ENCODE data around the gene CD160.
"Not testable (repeated sequence)": the region's sequence is repeated elsewhere in the genome, so short reads cannot be mapped to it uniquely, and the experiment has no call there.

CD160 gene, protein sequence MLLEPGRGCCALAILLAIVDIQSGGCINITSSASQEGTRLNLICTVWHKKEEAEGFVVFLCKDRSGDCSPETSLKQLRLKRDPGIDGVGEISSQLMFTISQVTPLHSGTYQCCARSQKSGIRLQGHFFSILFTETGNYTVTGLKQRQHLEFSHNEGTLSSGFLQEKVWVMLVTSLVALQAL

DNA sequence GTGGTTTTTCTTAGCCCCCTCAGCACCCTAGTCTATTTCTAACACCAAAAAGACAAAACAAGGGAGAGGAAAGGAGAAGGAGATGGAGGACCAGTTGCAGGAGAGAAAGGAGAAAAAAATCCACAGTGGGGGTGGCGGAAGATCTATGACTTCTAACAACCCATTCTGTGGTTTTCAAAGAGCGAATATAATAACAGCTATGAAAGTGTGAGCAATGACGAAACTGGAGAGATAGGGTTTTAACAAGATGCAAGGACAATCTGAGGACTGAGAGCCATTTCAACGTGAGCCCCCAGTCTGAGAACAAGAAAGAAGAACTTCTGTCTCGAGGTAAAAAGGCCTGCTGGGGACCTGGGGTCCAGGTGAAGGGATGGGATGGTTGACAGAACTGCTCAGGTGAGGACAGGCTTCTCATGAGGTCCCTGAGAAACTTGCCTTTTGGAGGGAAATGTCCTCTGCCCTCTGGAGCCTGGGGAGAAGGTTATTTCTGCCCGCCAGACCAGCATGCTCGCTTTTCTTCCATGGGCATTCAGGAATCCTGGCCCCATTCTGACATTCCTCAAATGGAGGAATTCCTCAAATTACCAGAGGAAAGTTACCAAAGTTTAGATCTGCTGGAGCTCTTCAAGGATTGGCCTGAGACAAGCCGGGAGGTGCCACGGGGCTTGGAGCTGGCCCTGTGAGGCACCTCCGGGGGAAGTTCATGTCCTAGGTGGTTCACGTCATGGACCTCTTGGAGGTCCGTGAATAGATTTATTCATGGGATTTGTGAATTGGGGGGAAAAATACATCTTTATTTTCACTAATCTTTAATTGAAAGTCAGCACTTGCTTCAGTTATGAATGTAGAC is at the start of gene CD160:
Gene CD160 (plus strand): TSS at position 270 of the 850 bp plus-strand sequence. CDS start 8,829 bp downstream, outside the sequence.
- no peak for DNase-seq

DNA sequence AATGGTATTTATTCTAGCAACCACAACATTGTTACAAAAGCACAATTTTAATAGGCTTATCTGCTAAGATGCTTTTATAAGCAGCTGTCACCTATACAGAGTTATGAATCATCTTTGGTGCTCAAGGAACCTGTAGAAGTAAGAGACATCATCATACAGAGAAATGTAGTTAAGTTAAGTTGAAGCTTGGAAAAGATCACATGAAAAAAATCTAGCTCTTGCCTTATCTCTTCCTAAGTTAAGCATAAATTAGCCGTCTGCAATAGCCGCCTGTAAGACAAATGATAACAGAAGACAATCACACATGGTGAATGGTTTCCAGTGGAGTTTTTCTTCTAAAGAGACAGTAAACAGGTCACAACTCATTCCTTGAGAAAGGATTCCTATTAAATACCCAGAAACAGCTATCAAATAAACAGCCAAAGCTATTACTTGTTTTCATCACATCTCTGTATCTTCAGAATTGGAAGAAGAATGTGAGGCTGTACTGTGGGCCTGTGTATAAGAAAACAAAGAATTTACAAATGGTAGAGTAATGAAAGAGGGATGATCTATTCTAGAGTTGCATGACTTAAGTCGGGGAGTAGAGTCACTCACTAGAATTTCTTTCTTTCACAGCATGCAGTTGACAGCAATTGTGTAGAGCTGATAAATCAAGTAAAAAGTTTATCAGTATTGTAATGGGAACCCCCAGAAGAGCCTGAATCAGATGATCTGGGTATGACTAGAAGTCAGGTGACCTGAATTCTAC is 48.1 kb upstream of the CD160 start:
- not testable (repeated sequence) for DNase-seq

DNA sequence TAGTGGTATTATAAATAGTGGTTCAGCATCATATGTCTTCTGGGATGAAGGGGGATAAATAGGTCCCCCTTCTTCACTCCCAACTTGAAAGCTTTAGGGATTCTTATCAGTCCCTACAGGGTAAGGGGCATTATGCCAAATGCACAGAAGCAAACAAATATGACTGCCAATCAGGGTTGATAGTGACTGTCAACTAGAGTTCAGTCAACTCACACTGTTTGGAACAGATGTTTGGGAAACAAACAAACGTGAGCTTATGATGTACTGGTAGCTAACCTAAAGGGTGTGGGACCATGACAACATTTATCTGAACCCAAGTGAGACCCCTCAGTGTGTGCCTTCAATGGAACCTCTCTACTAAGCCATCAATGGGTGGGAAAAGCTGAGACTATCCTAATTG is 46.1 kb upstream of the CD160 start:
- DNase-seq: not testable (repeated sequence)

DNA sequence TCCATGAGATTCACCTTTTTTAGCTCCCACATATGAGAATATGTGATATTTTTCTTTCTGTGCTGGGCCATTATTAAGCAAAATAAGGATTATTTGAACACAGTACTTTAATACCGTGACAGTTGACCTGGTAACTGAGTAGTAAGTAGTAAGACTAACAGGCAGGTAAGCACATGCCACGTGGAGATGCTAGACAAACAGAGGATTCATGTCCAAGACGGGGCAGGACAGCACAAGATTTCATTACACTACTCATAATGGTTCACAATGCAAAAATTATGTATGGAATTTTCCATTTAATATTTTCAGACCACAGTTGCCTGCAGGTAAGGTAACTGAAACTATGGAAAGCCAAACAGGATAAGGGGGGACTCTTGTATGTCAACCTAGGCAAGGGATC is 34.4 kb upstream of the CD160 start:
- not testable (repeated sequence) for DNase-seq

DNA sequence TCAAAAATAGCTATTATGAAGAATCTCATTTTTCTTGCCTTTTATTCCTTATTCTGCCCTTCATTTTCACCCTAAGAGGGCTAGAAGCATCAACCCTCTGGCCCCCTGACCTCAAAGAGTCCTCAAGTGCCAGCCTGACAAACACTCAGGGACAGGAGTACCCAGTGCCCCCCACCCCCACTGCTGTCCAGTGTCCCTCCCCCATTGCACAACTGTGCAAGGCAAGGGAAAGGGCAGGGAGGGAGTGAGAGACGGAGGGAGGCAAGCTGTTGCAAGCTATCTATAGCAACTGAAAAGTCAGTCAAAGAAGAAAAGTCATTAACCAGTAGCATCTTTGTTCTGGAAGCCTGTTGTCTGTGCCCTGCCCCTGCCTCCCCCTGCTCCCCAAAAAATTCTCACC is 33.2 kb upstream of the CD160 start:
- DNase-seq: not testable (repeated sequence)

DNA sequence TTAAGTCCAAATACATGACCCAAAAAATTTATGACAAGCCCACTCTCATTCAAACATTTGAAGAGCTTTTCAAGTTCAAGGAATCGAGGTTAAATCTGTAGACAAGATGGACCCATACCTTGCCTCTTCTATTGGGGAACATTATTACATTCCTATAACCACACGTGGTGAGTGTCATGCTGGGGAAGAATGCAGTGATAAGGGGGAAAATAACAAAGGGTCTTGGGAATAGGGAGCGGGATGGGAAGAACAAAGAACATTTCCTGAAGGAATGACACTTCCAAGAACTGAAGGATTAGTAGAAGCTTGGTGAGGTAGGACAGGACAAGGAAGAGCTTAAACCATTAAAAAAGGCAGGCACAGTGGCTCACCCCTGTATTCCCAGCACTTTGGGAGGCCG is 31.0 kb upstream of the CD160 start:
- DNase-seq: no peak

DNA sequence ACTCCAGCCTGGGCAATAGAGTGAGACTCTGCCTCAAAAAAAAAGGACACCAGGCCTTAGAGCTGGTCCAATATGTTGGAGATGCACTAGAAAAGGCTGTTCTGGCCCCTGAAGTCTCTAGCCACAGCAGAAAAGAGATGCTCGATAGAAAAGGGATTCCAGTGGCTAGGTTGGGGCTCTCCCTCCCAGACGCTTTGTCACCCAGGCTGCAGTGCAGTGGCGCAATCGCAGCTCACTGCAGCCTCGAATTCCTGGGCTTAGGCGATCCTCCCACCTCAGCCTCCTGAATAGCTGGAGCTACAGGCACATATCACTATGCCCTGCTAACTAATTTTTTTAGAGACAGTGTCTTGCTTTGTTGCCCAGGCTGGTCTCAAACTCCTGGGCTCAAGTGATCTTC is 30.4 kb upstream of the CD160 start:
- DNase-seq: no peak

DNA sequence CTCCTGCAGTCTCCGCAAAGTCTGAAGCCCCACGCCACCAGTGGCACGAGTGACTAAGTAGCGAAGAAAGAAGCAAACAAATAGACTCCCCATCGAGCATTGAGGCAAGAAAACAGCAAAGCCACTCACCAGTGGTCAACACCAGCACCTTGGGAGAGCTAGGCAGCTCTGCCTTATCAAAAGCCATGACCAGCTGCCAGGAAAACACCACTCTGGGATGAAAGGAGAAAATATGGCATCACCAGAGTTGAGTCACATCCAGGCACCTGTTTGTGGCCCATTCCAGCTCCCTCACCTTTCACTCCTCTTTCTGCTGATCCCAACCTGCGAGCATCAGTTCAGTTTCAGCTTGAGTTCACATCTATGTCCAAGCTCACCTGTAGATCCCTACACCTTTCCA is 29.4 kb upstream of the CD160 start:
- DNase-seq: no peak

DNA sequence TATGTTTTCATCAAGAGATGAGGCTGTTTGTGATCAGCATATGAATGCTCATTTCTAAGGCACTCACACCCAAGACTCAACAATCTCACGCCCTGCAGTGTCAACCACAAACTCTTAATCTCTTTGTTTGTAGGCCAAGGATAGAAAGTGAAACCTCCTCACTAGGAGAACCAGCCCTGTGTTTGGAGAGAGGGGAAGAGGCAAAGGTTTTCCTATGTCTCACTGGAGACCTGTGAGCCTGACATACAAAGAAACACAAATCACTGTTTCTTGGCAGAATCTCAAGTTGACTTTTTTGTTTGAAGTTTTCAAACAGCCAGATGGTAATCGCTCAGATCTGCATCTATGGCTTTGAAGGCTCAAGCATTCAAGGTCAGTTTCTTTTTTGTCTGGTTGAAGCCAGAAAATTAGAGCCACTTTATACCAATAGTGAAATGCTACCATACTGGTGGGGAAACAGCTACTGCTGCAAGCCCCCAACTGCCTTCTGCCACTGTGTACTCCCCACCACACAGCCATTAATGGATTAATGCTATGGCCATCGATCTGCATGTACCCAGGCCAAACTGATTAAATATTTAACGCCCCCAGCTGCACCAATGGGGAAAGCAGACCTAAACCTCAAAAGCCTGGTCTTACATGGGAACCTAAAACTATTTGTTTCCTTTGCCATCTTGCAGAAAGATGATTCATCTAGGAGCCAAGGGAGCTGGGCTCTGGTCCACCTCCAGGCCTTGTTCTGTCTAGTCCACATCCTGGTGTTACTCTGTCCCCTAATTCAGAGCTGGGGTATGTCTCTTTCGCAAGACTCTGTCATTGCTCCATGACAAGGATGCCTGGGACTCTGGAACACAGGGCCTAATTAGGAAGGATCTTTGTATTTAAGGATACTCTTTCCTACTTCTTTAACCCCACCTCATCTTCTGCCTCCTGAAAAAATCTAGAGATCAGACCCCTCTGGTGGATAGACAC is 28.4 kb upstream of the CD160 start:
- no peak for DNase-seq

DNA sequence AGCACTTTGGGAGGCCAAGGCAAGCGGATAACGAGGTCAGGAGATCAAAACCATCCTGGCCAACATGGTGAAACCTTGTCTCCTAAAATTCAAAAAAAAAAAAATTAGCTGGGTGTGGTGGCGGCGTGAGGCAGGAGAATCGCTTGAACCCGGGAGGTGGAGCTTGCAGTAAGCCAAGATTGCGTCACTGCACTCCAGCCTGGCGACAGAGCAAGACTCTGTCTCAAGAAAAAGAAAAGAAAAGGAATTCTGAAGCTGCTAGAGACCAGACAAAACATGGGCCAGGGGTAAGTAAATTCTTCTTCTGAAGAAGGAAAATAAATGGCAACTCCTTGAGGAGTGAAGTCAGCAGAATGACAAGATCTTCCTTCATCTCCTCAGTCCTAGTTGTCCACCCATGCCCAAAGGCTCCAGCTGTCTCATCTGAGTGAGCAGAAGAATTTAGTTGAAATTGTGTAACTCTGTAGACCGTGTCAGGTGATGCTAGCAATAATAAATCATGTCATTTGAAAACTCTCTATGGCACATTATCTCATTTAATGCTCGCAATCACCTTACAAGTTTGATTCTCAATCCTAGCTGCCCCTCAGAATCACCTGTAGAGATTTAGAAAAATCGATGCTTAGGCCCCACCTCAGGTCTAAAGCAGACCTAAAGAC is 26.4 kb upstream of the CD160 start:
- DNase-seq: no peak

DNA sequence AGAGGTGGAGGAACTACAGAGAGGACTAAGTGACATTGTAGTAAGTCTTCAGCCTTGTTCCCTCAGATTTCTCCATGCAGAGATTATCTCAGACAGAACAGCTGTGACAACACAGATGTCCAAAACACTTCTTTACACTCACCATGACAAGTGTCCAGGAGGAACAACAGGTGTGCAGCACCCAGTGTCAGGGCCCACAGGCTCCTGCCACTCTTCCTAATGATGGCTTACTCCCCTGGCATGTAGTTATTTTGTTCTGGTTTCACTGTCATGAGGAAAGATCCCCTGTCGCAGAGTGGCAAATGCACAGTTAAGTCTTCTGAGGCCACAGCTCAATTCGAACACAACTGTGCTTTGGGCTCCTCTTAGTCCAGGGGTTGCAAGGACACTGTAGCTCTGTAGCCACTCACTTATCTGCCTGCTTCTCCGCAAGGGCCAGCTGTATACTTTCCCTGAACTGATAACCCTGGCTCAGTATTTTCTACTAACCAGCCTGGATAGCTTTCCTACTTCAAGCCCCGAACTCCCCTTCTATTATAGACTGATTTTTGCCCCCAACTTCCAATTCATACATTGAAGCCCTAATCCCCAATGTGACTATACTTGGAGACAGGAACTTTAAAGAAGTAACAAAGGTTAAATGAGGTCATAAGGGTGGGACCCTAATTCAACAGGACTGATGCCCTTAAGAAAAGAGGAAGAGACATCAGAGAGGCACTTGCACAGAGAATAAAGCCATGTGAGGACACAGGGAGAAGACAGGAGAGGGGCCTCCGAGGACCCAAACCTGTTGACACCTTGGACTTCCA is 23.3 kb upstream of the CD160 start:
- no peak for DNase-seq

DNA sequence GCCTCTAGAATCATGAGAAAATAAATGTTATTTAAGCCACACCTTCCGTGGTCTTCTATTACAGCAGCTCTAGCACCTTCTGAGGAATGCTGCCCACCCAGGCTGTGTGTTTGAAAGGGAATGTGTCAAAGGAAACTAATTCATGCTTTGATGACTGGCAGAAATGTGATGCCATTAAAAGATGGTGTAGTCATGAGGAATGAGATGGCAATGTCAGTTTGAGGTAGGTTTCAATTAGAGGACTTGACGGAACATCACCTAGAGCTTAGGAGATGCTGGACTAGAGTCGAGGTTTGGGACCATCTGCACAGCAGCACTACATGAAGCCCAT is 22.7 kb upstream of the CD160 start:
- DNase-seq: no peak

DNA sequence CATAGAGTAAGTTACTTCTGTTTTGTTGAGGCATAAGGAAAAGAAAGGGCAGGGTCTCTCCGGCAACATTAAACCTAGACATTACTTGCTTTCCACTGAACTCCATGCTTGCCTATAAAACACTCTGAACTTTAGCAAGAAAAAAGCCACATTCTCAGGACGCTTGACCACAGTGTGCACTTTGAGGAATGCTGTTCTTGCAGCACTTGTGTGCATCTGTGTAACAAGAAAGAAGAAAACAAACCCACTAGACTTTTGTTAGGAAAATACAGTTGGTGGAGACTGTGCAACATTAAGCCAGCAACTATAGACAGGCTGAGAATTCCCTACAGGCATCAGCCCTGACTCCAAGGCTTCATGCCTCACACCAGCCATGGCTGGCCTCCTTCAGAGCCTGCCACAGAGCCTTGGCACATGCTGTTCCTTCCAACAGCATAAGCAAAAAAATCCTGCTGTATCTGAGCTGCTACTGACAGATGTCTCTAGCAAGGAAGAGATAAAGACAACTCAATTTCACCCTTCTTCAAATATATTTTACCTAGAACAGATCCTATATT is 17.9 kb upstream of the CD160 start:
- no peak for DNase-seq

DNA sequence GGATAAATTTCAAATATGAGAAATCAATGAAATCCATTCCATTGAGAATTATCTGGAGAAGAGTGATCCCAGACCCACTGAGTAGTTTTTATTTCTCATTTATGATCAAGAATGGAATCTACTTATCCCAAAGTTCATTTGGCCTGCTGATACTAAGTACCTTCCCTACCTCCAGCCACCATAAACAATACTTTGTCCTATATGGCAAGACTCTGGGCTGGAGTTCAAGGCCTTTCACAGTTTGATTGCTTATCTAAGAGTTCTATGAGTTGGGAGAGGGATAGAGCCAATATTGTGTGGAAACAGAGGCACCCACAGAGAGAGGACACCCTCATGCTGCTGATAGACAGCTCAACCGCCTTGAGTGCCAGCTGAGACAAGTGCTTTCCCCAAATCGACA is 17.2 kb upstream of the CD160 start:
- DNase-seq: no peak

DNA sequence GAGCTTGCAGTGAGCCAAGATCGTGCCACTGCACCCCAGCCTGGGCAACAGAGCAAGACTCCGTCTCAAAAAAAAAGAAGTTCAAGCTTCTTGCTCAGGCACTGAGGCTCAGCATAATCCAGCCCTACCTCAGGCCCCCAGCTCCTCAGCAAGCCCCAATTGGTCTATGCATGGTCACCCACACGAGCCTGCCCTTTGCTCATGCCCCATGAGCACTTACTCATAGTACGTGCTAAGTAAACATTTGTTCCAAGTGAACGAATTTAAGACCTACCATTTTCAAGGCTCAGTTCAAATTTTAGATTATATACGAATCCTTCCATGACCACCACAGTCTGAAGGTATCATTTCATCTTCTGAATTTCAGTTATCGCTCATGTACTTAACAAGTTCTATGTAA is 16.5 kb upstream of the CD160 start:
- no peak for DNase-seq

DNA sequence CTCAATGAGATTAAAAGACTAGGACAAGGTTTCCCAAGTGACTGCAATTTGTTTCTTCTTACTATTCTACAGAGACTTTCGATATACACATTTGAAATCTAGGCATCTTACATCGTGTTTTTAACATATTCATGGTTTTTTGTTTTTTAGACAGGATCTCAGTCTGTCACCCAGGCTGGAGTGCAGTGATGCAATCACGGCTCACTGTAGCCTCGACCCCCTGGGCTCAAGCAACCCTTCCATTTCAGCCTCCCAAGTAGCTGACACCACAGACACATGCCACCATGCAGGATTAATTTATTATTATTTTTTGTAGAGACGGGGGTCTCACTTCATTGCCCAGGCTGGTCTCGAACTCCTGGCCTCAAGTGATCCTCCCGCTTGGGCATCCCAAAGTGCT is 13.7 kb upstream of the CD160 start:
- no peak for DNase-seq

DNA sequence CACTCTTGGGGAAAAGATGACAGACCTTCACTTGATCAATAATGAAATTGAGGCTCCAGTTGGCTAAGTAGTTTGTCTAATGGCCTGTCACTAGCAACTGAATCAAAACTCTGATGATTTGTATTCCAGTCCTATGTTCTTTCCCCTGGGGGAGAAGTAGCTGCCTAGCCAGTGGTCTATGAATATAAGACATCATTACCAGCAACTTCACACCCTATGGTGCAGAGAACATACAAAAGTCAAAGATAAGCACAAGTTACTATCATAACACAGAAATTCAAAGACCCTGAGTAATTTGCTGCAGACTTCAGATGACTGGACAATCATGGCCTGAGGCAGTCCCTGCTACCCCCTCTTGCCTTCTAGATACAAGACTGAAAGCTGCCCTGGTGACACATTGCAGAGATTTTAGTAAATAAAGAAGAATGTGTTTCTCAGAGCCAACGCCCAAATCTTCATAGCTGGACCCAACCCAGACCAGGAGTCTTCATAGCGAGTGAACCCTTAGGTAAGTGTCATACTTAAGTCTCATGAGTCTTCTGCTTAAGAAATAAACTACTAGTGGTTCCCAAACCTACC is 13.1 kb upstream of the CD160 start:
- DNase-seq: no peak

DNA sequence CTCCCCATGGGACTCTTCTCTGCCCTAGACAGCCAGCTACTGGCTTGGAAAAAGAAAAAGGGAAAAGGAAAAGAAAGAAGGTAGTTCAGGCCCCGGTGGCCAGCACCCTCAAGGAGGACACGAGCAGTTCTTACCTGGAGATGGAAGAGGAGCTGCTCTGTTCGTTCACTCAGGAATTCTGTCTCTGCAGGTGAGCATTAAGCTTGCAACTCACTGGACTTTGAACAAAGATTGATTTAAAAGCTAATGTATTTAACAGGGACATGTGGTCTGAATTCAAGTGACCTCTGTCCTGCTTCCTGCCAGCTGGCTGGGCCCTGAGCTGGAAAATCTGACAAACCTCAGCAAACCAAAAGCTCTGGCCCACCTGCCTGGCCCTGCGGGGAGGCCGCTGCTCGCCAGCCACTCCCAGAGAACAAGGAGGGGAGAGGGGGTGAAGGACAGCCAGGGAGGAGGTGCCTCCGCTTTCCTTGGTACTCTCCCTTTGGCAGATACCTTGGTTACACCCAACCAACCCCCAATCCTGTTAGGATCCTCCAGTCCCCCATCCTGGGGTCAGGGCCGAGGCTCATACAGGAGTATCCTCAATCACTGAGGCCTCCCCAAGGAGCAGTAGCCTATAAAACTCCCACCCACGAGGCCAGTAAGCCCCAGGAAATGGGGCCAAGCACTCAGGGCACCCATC is 12.0 kb upstream of the CD160 start, which contains the start of gene PDZK1:
Gene PDZK1 (minus strand): TSS at position 186 of the 685 bp plus-strand sequence. CDS start 19,347 bp downstream, outside the sequence.
- no peak for DNase-seq
